NB4 (cell line): Measurements from ENCODE around the gene ADI1.

Experiments used
- POLR2A ChIP-seq: IDR thresholded peaks from 2 replicates; pipeline ENCODE4 v1.6.1; 2011; ENCODE audit warnings: mild to moderate bottlenecking; ENCODE audit not compliant: insufficient read length; ENCODE audit errors: extremely low read depth
- TF ChIP-seq, protein P1 (sequence below): IDR thresholded peaks from one replicate; pipeline ENCODE4 v1.5.1; 2012; ENCODE audit warnings: low read depth, low read length
- TF ChIP-seq, protein P2 (sequence below): IDR thresholded peaks from 2 replicates; pipeline ENCODE4 v1.6.1; 2011; ENCODE audit warnings: low read depth, low read length

DNA sequence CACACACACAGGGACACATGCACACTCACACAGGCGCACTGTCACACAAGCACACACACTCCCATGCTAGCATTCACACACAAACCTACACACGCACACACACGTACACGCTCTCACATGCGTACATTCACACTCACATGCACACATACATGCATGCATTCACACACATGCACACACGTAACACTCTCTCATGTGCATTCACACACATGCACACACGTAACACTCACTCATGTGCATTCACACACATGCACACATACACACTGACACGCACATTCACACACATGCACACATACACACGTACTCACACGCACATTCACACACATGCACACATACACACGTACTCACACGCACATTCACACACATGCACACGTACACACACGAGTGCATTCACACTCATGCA lies 16.3 kb downstream of the ADI1 start:
- TF ChIP-seq, protein P1, sequence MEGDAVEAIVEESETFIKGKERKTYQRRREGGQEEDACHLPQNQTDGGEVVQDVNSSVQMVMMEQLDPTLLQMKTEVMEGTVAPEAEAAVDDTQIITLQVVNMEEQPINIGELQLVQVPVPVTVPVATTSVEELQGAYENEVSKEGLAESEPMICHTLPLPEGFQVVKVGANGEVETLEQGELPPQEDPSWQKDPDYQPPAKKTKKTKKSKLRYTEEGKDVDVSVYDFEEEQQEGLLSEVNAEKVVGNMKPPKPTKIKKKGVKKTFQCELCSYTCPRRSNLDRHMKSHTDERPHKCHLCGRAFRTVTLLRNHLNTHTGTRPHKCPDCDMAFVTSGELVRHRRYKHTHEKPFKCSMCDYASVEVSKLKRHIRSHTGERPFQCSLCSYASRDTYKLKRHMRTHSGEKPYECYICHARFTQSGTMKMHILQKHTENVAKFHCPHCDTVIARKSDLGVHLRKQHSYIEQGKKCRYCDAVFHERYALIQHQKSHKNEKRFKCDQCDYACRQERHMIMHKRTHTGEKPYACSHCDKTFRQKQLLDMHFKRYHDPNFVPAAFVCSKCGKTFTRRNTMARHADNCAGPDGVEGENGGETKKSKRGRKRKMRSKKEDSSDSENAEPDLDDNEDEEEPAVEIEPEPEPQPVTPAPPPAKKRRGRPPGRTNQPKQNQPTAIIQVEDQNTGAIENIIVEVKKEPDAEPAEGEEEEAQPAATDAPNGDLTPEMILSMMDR, result no peak
- TF ChIP-seq, protein P2, sequence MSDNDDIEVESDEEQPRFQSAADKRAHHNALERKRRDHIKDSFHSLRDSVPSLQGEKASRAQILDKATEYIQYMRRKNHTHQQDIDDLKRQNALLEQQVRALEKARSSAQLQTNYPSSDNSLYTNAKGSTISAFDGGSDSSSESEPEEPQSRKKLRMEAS, result no peak
- no peak for TF ChIP-seq POLR2A
